Measurements from ENCODE around the gene TET1.
"Not testable (repeated sequence)": the region's sequence is repeated elsewhere in the genome, so short reads cannot be mapped to it uniquely, and the experiment has no call there.

DNA sequence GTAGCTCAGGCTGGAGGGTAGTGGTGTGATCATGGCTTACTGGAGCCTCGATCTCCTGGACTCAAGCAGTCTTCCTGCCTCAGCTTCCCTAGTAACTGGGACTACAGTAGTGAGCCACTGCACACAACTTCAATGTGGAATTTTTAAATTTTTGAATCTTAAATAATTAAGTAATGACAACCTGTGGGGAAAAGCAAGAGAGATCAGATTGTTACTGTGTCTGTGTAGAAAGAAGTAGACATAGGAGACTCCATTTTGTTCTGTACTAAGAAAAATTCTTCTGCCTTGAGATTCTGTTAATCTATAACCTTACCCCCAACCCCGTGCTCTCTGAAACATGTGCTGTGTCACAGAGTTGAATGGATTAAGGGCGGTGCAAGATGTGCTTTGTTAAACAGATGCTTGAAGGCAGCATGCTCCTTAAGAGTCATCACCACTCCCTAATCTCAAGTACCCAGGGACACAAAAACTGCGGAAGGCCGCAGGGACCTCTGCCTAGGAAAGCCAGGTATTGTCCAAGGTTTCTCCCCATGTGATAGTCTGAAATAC lies 34.6 kb upstream of the TET1 start:
- not testable (repeated sequence) for TF ChIP-seq POLR2AphosphoS5 (IDR thresholded peaks at IDR 0.05; ENCODE audit: low read depth); SPI1 (IDR thresholded peaks at IDR 0.05; ENCODE audit: borderline replicate concordance, low read depth)
- TF ChIP-seq, protein P1, sequence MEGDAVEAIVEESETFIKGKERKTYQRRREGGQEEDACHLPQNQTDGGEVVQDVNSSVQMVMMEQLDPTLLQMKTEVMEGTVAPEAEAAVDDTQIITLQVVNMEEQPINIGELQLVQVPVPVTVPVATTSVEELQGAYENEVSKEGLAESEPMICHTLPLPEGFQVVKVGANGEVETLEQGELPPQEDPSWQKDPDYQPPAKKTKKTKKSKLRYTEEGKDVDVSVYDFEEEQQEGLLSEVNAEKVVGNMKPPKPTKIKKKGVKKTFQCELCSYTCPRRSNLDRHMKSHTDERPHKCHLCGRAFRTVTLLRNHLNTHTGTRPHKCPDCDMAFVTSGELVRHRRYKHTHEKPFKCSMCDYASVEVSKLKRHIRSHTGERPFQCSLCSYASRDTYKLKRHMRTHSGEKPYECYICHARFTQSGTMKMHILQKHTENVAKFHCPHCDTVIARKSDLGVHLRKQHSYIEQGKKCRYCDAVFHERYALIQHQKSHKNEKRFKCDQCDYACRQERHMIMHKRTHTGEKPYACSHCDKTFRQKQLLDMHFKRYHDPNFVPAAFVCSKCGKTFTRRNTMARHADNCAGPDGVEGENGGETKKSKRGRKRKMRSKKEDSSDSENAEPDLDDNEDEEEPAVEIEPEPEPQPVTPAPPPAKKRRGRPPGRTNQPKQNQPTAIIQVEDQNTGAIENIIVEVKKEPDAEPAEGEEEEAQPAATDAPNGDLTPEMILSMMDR (IDR thresholded peaks at IDR 0.05; ENCODE audit: insufficient read depth, low read length) = not testable (repeated sequence)

All from HL-60 (cell line).